Effector CD8-positive, alpha-beta T cell (primary cell): ENCODE results near the gene NFKBIA.
"Not testable (repeated sequence)": the region's sequence is repeated elsewhere in the genome, so short reads cannot be mapped to it uniquely, and the experiment has no call there.

Experiments
- DNase-seq: peaks from one replicate; lab custom pipeline; 2025; lab: John Stamatoyannopoulos, UW

The NFKBIA gene

GRCh38 chr14:35368583-35369392 lies 35.8 kb downstream of the NFKBIA start:
- DNase-seq: no peak

DNA sequence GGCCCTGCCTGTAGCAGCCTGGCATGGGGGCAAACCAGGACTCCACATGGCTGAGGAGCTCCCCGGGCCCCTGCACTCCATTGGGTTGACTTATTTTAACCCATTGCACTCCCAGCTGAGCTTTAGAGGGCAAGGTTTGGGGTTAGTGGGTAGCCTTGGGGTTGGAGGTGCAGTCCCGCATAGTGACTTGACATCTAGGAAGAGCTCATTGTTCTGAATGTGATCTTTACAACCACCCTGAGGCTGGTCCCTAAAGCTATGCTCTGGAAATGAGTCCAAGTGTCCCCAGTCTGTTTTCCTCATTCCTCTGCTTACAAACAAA lies 36.4 kb downstream of the NFKBIA start:
- DNase-seq: no peak

DNA sequence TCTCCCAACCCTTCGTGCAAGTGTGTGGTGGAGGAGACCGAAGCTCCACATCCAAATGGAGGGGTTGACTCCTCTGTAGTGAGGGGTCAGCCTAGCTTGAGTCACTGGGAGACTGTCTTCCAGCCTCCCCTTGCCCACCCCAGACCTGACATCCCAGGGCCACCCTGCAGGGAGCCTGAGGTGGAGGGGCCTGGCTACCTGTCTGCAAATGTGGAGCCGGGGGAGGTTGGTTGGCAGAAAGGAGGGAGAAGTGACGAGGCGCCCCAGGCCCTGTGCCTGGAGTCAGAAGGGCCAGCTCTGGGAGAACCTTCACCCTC lies 37.5 kb downstream of the NFKBIA start:
- DNase-seq: no peak

DNA sequence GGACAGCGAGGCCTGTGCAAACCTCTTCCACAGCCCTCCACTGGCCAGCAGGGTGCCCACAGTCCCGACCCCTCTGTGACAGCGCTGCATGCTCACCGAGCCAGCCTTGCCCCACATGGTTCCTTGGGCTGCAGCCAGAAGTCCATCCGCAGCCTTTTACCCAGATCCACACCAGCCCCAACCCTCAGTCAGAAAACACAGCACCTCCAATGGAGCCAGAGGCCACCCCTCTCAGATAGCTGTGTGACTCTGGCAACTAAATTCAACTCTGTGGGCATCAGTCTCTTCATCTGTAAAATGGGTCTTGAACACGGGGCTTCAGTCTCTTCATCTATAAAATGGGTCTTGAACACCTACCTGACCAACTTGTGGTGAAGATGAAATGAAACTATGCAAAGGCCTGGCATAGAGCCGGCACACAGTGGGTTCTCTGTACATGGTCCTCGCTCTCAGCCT lies 38.0 kb downstream of the NFKBIA start:
- no peak for DNase-seq

DNA sequence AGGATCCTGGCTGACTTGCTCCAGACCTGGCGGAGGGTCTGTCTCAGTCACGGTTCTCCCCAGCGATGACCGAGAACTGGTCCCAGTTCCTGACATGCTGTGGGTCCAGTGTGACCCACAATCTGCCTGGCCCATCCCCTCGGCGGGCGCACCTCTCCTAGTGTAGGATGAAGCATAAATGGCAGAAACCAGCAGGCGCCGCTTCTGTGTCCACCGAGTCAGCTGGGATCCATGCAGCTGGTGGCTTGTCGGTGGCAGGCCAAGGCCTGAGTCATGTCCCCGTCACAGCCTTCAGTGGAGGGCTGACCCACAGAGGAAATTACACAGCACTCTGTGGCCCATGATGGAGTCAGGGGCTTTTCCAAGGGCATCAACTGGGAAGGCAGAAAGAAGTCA lies 38.5 kb downstream of the NFKBIA start:
- no peak for DNase-seq

DNA sequence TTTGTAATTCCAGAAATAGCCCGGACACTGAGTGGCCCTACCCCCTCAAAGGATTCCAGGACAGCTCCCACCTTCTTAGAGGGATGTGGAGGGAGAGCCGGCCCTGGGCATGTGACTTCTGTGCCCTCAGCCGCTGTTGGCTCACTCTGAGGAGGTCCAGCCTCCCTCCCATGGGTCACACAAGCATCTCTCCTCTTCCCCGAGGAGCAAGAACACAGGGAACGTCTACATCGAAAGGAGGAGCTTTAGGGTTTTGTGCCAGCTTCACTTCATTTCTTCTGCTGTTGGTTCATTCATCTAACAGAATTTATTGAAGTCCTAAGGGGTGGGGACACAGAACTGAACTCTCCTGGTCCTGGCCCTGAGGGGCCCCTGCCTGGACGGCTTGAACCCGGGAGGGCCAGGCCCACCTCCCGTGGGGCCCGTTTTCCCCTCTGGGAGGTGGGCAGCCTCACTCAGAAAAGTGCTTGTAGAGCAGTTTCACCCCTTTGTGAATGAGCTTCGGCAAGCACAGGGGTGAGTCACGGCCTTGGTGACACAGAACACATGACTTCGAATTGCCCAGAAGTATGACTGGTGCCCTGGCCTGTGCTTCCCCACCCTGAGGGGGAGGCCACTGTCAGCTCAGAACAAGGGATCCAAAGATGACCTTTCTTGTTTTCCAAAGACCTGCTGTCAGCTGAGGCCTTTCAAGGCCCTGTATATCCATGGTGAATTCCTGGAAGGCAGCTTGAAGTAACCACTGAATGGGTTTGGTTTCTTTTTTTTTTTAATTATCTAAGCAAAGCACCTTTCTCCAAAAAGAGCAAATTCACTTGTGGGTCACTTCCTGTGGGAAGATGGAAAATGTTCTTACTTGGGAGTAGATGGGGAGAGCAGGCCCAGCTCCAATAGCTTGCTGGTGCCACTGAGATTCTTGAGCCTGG lies 39.2 kb downstream of the NFKBIA start:
- DNase-seq: no peak

- no peak for DNase-seq
Measured at GRCh38 chr14:35362911-35363374, 41.6 kb downstream of the NFKBIA start.

DNA sequence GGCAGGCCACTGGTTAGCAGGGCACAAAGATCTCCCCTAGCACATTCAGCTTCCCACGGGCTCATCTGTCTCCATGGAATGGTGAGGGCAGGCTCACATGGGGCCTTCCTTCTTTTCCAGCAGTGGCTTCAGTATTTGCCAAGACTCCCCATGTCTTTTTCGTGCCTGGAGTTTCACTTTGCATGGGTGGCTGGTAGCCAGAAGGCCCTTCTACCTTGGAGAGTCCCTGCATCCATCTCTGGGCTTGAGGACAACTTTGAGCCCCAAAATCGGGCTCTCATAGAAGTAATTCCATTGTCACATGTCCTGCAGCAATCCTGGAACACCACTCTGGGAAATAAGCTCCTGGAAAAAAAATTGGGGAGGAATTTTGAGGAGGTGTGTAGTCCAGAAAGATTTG lies 42.1 kb downstream of the NFKBIA start:
- no peak for DNase-seq

DNA sequence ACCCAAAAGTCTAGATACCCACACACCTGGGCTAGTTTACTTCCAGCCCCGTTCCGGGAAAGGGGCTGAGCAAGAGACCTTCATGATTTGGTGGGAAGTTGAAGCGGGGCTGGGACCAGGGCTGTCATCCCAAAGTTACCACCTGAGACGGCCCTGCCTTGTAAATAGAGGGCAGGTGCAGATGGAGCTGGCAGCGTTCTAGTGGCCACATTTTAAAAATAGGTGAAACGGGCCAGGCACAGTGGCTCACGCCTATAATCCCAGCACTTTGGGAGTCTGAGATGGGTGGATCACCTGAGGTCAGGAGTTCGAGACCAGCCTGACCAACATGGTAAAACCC lies 43.4 kb downstream of the NFKBIA start:
- no peak for DNase-seq

- not testable (repeated sequence) for DNase-seq
Measured at GRCh38 chr14:35359655-35360054, 44.9 kb downstream of the NFKBIA start.

- no peak for DNase-seq
Measured at GRCh38 chr14:35355981-35356841, 48.3 kb downstream of the NFKBIA start.

DNA sequence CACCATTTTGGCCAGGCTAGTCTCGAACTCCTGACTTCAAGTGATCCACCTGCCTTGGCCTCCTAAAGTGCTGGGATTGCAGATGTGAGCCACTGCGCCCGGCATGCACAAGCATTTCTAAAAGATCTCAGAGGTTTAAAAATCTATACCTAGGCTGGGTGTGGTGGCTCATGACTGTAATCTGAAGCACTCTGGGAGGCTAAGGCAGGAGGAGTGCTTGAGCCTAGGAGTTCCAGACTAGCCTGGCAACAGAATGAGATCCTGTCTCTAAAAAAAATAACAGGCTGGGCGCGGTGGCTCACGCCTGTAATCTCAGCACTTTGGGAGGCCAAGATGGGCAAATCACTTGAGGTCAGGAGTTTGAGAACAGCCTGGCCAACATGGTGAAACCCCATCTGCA lies 49.3 kb downstream of the NFKBIA start:
- not testable (repeated sequence) for DNase-seq

DNA sequence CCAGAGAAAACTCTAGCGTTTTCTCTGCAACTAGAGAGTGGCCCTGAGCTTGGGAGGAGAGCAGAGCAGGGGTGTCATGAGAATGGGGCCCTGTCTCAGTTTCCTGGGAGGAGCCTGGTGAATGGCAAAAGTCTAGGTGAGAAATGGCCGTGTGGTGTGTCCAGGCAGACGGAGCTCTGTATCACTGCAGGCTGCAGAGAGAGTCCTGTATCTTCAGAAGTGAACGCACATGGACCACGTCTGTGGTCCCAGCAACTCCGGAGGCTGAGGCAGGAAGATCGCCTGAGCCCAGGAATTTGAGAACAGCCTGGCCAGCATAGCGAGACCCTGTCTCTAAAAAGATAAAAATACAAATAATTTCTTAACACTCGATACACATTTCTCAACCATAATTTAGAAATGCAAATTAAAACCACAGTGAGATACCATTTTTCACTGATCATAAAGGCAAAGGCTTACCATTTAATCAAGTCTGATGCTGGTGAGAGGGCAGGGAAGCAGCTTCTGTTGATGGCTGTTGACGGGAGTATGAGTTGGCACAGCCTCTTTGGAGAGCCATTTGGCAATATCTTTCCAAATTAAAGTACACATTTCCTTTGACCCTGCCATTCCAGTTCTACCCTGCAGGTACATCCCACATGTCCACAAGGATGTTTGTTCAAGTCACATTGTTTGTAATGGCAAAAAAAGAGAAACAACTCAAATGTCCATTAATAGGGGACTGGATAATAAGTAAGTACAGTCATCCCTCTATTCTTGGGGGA lies 51.0 kb downstream of the NFKBIA start:
- no peak for DNase-seq

GRCh38 chr14:35352274-35353233 lies 52.0 kb downstream of the NFKBIA start:
- no peak for DNase-seq

DNA sequence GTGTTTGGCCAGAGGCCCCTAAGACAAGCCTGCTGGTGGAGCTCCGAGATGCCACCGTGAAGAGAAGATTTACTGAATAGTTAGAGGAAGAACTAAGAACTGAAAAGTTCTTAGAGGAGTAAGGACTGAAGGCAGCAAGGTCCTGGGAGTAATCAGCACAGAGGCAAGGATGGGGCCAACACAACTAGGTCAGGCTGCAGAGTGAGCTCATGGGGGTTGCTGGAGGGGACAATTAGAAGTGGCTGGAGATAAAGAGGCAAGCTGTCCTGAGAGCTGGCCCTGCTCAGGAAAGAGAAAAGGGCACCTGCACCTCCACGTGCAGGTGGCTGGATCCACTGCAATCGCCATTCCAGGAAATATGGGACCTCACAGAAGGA lies 52.7 kb downstream of the NFKBIA start:
- DNase-seq: no peak
